Nephron progenitor cell (in vitro differentiated cells): ENCODE data around the gene SNN.
A peak's percentile ranks its signal among the peaks of the same experiment; 100 is the strongest.

Experiments
- DNase-seq: peaks from one replicate; pipeline ENCODE4 v3.0.0; 2021
- H3K27ac Mint-ChIP-seq: 2 replicates; pipeline ENCODE4 v1.8.0; 2021; ENCODE audit warnings: mild to moderate bottlenecking, moderate library complexity, mixed read lengths
- H3K27me3 Mint-ChIP-seq: 2 replicates; pipeline ENCODE4 v1.8.0; 2021; ENCODE audit warnings: mild to moderate bottlenecking, low read depth, mixed read lengths; ENCODE audit not compliant: poor library complexity
- H3K36me3 Mint-ChIP-seq: 2 replicates; pipeline ENCODE4 v1.8.0; 2021; ENCODE audit warnings: low read depth, mixed read lengths
- H3K4me1 Mint-ChIP-seq: 2 replicates; pipeline ENCODE4 v1.8.0; 2021; ENCODE audit warnings: mixed read lengths
- H3K4me3 Mint-ChIP-seq: 2 replicates; pipeline ENCODE4 v1.8.0; 2021; ENCODE audit warnings: mild to moderate bottlenecking, moderate library complexity, mixed read lengths
- H3K9me3 Mint-ChIP-seq: 2 replicates; pipeline ENCODE4 v1.8.0; 2021; ENCODE audit warnings: mild to moderate bottlenecking, moderate library complexity, mixed read lengths
- CTCF ChIP-seq: fragments of 200-600 bp; sonication (generic); IDR thresholded peaks from 2 replicates; pipeline ENCODE4 v1.5.0; 2021; ENCODE audit warnings: antibody characterized with exemption

The SNN gene

GRCh38 chr16:11632455-11632939, 35.8 kb upstream of the SNN start:
- DNase-seq, result peak; percentile 36
- TF ChIP-seq CTCF, result no peak
- Mint-ChIP-seq H3K27me3 (peaks cover 42% of the 10 kb centered on the region), H3K36me3 (no peaks in the 10 kb centered on the region), H3K4me3 (no peak overlapping the region), H3K4me1 (peaks cover 53% of the 10 kb centered on the region), H3K27ac (no peak overlapping the region), H3K9me3 (no peaks in the 10 kb centered on the region)

- H3K27ac Mint-ChIP-seq, result peak overlapping the region; percentile 84
Measured at GRCh38 chr16:11633113-11633512, 35.1 kb upstream of the SNN start.

GRCh38 chr16:11634312-11634711, 33.9 kb upstream of the SNN start:
- no peak overlapping the region for H3K4me3 Mint-ChIP-seq
- no peak overlapping the region for H3K27ac Mint-ChIP-seq
- H3K4me1 Mint-ChIP-seq, result peaks cover 43% of the 10 kb centered on the region
- no peak for TF ChIP-seq CTCF
- no peaks in the 10 kb centered on the region for H3K9me3 Mint-ChIP-seq
- peaks cover 39% of the 10 kb centered on the region for H3K27me3 Mint-ChIP-seq
- no peaks in the 10 kb centered on the region for H3K36me3 Mint-ChIP-seq
- no peak for DNase-seq

More at GRCh38 chr16:11633113-11633512, 35.1 kb upstream of the SNN start:
- H3K27me3 Mint-ChIP-seq, result peaks cover 42% of the 10 kb centered on the region
- H3K9me3 Mint-ChIP-seq, result no peaks in the 10 kb centered on the region
- H3K36me3 Mint-ChIP-seq, result no peaks in the 10 kb centered on the region
- DNase-seq, result no peak
- peaks cover 51% of the 10 kb centered on the region for H3K4me1 Mint-ChIP-seq
- TF ChIP-seq CTCF, result no peak
- H3K4me3 Mint-ChIP-seq, result no peak overlapping the region

- no peak for TF ChIP-seq CTCF
- Mint-ChIP-seq H3K27ac (no peak overlapping the region), H3K27me3 (peaks cover 35% of the 10 kb centered on the region), H3K4me1 (peaks cover 40% of the 10 kb centered on the region), H3K9me3 (no peaks in the 10 kb centered on the region), H3K36me3 (no peaks in the 10 kb centered on the region), H3K4me3 (no peak overlapping the region)
- DNase-seq, result no peak
Measured at GRCh38 chr16:11635113-11635652, 33.1 kb upstream of the SNN start.

GRCh38 chr16:11635679-11636171, 32.5 kb upstream of the SNN start:
- peak overlapping the region; percentile 35 for H3K4me3 Mint-ChIP-seq
- H3K27ac Mint-ChIP-seq, result no peak overlapping the region
- peaks cover 35% of the 10 kb centered on the region for H3K27me3 Mint-ChIP-seq
- H3K9me3 Mint-ChIP-seq, result no peaks in the 10 kb centered on the region
- no peak for TF ChIP-seq CTCF
- peaks cover 41% of the 10 kb centered on the region for H3K4me1 Mint-ChIP-seq
- no peak for DNase-seq
- H3K36me3 Mint-ChIP-seq, result no peaks in the 10 kb centered on the region

- TF ChIP-seq CTCF, result no peak
- H3K4me1 Mint-ChIP-seq, result peaks cover 43% of the 10 kb centered on the region
- DNase-seq, result no peak
- no peaks in the 10 kb centered on the region for H3K9me3 Mint-ChIP-seq
- H3K27me3 Mint-ChIP-seq, result peaks cover 35% of the 10 kb centered on the region
- peak overlapping the region; percentile 35 for H3K4me3 Mint-ChIP-seq
- no peaks in the 10 kb centered on the region for H3K36me3 Mint-ChIP-seq
- no peak overlapping the region for H3K27ac Mint-ChIP-seq
Measured at GRCh38 chr16:11636172-11636721, 32.0 kb upstream of the SNN start.
